ENCODE data around the gene ST8SIA6.
"Not testable (repeated sequence)": the region's sequence is repeated elsewhere in the genome, so short reads cannot be mapped to it uniquely, and the experiment has no call there.

Gene ST8SIA6

DNA sequence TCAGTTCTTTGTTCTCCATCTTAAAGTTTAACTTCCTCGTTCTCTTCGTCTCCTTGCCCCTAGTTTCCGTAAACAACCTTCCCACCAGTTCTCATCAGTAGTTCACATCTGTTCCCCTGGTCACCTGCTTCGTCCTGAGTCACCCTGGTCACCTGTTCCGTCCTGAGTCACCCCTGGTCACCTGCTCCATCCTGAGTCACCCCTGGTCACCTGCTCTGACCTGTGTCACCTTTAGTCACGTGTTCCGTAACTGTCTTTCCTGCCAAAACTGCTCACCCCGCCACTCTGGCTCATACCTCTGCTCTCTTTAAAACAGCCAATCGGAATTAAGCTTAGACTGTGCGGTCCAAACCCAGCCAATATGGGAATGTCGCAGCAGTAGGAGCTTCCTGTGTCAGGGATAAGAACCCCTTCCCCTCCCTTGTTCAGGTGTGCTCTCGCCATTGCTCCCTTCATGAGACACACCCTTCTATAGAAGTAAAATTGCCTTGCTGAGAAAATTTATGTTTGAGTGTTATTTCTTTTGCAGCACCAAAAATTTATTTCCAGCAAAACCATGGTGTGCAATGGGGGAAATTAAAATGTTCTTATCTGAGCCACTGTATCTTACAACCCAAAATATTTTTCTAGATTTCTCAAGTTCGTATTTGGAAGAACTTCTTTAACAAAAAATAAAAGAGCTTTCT lies 114.1 kb downstream of the ST8SIA6 start:
- DNase-seq, result no peak

- no peak for DNase-seq
Observed at GRCh38 chr10:17335065-17335464, 119.3 kb downstream of the ST8SIA6 start.

DNA sequence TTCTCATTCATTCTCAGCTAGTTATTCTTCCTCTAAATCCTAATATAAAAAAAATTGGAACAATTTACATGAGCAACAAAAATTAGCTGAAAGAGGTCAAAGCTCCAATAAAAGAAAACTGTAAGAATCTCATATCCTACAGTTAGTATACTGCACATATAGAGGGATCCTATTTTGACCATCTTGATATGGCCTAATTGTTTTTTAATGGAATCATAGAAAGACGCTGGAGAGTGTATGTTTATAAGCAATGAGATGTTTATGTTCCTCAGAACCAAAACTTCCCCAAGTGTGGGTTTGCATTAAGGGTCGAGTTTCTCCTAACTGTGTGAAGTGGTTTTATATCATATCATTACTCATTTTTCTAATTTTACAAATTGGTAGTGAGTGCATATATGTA lies 123.9 kb downstream of the ST8SIA6 start:
- DNase-seq, result no peak

DNA sequence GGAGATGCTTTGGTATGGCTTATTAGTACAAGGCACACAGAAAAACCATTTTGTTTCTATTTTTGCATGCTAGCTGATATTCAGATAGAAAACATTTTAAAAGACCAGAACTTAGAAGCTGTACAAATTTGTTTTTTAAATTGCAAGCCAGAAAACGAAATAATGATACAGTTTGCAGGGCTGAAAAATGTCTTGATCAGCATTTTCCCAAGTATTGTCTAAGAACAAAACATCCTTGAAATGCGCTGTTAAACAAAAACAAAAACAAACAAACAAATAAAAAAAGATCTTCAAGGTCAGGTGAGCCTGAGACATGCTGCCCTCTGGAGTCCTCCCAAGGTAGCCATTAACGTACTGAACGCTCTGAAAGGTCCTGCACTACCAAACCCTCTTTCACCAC lies 128.0 kb downstream of the ST8SIA6 start:
- no peak for DNase-seq

- not testable (repeated sequence) for DNase-seq
Observed at GRCh38 chr10:17321957-17322356, 132.4 kb downstream of the ST8SIA6 start.

DNA sequence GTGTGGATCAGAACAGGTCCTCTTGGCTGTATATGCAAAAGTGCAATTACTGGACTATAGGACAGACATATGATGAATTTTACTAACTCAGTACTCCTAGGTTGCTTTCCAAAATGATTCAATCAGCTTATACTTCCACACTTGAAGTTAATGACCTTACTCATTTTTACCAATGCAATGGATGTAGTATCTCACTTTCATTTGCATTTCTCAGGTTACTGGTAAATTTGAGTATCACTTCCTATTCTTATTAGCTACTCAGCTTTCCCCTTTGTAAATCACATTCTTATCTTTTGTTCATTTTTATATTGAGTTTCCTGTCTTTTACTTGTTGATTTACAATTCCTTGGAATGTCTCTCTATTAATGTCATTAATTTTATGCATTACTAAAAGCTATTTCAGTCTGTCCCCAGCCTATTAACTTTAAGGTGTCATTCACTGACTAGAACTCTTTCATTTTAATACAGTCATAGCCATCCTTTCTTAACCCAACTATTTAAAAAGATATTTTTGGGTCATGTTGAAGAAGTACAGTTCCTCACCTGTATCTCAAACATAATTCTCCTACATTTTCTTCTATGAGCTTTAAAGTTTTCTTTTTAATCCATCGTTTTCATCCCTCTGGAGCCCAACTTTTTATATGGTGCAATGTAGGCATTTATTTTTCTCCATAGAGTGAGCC lies 137.8 kb downstream of the ST8SIA6 start:
- no peak for DNase-seq

DNA sequence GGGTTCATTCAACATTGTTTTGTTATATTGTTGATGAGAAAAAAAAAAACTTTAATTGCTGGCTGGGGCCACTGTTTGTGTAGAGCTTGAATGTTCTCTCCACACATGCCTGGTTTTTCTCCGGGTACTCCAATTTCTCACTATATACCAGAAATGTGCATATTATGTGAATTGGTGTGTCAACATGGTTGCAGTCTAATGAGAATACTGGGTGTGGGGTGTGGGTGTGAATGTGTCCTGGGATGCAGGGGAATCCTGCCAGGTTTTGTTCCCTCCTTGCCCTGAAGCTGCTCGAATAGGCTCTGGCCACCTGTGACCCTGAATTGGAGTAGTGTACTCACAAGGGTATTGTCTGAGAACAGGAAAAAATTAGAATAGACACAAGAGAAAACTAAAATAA lies 145.0 kb downstream of the ST8SIA6 start:
- no peak for DNase-seq

- DNase-seq, result no peak
Observed at GRCh38 chr10:17307123-17307522, 147.3 kb downstream of the ST8SIA6 start.

- DNase-seq, result no peak
Observed at GRCh38 chr10:17292375-17292774, 162.0 kb downstream of the ST8SIA6 start.

DNA sequence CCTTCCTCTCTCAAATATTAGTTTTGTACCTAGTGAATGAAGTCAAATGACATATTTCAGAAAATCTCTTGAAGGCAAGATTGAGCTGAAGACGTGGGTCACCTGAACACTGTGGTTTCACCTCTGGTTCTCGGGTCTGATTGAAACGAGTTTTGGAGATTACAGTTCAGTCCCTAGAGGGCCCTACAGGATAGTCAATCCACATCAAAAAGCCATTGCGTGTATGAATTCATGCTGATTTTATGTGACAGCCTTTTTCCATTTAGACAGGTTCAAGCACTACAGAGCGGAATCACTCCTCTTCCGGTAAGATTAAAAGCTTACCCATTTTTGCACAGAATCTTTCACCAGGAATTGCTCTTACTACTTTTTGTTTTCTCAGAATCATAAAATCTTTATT lies 164.2 kb downstream of the ST8SIA6 start:
- peak; percentile 19 for DNase-seq

DNA sequence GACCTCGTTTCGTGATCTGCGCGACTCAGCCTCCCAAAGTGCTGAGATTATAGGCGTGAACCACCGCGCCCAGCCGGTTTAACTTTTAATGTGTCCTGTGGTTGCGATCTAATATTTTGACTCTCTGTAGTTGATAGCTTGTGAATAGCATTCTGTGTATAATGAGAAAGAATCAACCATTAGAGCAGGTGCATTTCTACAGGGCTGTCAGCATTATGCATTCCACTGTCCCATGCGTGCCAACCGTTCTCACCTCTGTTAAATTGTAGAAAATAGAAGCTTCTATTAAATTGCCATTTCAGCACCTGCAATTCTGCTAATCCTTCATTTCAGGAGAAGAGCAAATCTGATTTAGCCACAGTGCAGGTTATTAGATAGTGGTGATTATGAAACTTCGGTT lies 164.6 kb downstream of the ST8SIA6 start:
- no peak for DNase-seq

GRCh38 chr10:17286562-17287550 lies 167.5 kb downstream of the ST8SIA6 start:
- no peak for DNase-seq

- DNase-seq, result no peak
Observed at GRCh38 chr10:17282311-17282710, 172.1 kb downstream of the ST8SIA6 start.

DNA sequence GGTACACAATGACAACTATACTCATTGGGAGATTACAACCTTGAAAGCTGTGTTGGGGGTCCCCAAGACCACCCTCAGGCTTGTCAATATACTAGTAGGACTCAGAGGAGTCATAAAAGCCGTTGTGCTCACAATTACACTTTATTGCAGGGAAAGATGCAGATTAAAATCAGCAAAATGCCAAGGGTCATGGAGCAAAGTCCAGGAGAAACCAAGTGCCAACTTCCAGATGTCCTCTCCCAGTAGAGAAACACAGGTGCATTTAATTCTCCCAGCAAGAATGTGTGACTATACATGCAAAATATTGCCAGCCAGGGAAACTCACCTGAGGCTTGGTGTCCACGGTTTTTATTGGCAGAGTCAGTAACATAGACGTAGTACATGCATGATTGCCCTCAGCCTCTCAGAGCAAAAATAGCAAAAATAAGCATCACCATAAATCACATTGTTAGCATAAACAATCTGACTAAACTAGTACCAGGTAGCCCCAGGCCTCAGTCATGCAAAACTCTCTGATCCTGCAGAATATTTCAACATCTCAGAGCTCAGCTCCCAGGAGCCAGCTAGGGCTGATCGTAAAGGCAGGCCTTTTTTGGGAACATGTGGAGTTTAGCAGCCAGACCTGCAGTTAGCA lies 175.7 kb downstream of the ST8SIA6 start:
- no peak for DNase-seq

- DNase-seq, result no peak
Observed at GRCh38 chr10:17276756-17277424, 177.5 kb downstream of the ST8SIA6 start.

DNA sequence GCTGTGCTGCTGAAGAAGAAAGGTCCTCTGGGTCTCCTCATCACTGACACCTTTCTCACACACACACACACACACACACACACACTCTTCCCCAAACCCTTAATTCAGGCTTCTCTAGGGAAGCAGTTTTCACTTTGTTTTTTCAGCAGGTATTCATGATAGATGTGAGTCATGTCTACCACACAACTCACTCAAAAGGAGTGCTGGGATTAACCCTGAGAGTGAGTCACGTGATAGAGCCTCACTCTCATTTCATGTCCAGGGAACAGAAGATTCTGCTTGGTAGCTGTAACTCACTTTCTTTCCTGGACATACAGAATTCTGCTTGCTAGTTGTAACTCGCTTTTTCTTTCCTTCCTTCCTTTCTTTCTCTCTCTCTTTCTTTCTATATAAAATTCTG lies 181.0 kb downstream of the ST8SIA6 start:
- DNase-seq, result no peak

GRCh38 chr10:17272648-17273047 lies 181.7 kb downstream of the ST8SIA6 start:
- DNase-seq, result no peak

Measured in CD4-positive, alpha-beta T cell treated with Interleukin-17A for 4 hours (primary cell).